Activated CD8-positive, alpha-beta memory T cell treated with anti-CD3 and anti-CD28 coated beads for 24 hours (primary cell): Measurements from ENCODE around the gene MAP7.
"Not testable (repeated sequence)": the region's sequence is repeated elsewhere in the genome, so short reads cannot be mapped to it uniquely, and the experiment has no call there.

Experiments
- DNase-seq: peaks from one replicate; pipeline ENCODE4 v3.0.0-alpha.2; 2020

Gene MAP7

DNA sequence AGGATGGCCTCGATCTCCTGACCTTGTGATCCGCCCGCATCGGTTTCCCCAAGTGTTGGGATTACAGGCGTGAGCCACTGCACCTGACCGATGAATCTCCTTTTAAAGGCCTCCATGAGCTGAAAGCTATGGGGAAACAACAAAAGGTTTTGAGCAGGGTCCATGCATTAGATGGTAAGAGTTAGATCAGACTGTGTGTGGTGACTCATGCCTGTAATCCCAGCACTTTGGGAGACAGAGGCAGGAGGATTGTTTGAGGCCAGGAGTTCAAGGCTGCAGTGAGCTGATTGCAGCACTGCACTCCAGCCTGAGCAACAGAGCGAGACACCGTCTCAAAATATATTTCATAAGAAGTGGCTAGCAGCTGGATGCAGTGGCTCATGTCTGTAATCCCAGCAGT lies 219.6 kb downstream of the MAP7 start:
- DNase-seq, result no peak

DNA sequence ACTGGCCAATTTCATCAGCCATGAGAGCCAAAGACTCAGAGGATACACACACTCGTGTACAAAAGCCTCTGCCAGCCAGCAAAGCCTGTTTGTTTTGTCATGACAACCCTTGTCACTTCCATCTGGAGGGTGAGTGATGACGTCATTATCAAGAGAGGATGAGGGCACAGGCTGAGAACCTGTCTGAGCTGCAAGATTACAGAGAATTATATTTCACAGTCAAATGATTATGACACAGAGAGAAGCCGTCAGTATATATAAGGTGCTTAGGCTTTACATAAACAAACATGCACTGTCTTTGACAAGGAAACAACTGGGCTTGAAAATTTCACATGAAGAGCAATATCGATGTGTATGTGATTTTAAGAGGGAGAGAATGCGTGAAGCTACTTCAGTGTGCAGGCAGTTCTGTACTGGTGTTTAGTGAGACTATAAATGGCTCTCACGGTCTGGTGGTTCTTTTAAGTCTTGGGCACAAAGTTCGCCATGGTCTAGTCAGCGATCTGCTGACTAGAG lies 224.1 kb downstream of the MAP7 start:
- no peak for DNase-seq

DNA sequence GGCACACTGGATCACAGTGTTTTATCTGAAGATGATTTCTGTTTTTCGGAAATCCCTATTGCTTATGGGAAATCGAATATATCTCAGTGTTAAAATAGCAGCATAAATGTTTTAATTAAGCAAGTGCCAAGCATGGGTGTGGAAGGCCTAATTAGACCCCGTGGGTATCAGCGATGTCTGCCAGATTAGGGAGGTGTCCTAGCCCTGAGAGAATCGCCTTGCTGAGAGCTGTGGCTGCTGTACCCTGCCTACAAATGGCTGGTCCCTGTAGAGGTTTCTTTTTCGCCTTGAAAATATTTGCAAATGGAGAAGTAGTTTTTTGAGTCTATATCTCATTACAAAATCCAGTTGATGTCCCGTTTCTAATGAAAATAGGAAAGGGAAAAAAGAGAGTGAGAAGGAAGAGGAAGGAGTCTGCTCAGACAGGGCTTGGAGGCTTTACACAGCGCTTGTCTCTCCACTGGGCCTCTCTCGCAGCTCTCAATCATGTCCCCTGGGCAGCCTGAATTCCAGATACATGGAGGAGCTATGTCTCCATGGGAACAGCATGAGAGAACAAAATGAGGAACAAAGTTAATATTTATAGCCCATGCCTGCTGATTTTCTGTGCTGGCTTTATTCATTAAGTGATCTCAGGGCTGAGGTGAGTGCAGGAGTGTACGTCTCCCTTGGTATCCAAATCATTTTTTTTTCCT lies 225.4 kb downstream of the MAP7 start:
- no peak for DNase-seq

DNA sequence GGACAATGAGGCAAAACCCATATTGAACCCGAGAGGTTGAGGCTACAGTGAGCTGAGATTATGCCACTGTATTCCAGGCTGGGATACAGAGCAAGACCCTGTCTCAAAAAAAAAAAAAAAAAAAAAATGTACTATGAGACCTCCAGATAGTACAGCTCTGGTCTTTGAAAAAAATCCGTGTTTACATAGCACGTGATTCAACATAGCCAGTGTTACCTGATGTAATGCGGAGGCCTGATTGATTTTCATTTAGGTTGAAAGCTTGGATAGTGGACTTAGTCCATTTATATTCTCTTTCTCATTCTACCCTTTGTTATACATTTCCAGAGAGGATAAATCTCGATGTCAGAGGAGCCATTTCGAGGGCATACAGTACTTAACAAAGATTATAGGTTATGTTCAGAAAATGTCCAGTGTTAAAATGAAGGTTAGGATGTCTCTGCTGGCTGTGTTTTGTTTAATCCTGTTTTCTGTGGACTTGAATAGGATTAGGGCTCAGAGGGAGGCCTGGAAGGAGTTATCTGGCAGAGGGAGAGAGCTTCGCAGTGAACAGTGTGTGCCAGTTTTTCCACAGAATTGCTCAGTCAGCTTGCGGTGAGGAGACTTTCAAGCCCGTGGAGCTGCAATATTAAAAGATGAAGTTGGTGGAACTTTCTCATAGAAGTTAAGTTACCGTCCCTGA lies 226.7 kb downstream of the MAP7 start:
- no peak for DNase-seq

DNA sequence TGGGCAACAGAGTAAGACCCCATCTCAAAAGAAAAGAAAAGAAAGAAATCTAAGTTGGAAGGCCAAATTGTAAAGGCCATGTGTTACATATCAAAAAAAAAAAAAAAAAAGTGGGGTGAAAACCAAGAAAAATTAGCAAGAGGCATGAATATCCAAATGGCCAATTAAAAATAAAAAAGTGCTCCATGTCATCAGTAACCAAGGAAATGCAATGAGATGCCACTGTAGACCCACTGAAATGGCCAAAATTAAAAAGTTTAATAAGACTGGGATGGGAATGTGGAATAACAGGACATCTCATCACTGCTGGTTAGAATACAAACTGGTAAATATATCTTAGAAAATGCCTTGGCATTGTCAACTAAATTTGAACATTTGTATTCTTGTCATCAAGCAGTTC lies 230.5 kb downstream of the MAP7 start:
- DNase-seq, result no peak

DNA sequence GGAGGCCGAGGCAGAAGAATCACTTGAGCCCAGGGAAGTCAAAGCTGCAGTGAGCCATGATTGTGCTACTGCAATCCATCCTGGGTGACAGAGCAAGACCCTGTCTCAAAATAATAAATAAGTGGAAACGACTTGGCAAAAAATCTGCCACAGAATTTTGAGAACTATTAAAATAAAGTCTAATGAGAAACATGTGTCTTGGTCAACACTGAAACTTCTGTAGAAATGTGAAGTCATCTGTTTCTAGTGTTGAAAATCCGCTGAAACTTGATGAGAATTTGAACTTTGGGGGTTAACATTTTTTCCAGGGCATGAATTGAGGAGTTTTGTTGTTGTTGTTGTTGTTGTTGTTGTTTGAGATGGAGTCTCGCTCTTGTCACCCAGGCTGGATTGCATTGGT lies 231.5 kb downstream of the MAP7 start:
- no peak for DNase-seq

DNA sequence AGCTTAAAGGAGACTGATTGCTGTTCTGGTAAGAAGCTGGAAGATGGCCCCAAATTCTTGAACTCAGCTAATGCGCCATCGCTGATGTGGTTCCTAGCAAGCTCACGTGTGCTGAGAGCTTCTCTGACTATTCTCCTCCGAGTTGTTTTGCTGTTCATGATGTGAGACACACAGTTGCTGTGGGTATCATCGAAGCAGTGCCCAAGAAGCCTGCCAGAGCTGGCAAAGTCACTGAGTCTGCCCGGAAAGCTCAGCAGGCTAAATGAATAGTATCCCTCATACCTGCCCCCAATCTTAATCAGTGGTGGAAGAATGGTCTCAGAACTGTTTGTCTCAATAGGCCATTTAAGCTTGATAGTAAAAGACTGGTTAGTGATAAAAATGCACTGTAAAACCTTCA lies 232.3 kb downstream of the MAP7 start:
- DNase-seq, result no peak

DNA sequence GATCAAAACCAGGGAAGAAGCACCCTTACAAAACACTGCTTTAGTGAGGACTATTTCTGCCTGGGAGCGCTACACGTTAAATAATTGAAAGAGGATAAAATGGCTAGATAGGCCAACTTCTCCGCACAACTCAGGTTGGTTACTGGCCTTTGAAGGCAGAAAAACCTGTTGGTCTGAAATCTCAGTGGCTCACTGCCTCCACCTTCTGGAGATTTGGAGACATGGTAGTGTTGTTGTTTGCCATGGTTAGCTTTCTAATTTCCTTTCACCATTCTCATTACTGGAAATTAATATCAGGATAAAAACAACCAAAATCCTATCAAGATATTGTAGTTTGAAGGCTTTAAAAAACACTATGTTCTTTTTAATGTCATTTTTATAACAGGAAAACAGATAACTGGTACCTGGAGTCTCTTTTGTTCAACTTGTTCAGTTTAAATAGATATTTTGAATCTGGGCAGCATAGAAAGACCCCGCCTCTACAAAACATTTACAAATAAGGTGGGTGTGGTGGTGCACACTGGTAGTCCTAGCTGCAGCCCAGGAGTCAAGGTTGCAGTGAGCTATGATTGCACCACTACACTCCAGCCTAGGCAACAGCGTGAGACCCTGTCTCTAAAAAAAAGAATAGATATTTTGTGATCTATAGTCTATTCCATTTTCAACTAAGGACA lies 233.1 kb downstream of the MAP7 start:
- DNase-seq, result peak; percentile 66

DNA sequence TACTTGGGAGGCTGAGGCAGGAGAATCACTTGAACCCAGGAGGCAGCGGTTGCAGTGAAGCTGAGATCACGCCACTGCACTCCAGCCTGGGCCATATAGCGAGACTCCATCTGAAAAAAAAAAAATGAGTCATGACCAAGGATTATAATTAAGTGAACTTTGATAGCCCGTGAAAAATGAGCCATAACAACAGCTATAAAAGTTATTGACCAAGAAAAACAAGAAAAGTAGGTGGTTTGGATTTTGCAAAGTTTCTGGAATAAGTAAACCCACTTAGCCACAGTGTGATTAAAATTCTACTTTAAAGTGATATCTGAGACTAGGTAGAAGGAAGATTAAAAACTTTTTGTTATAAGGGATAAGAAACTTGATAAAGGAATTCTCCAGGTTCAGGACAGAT lies 234.6 kb downstream of the MAP7 start:
- no peak for DNase-seq

DNA sequence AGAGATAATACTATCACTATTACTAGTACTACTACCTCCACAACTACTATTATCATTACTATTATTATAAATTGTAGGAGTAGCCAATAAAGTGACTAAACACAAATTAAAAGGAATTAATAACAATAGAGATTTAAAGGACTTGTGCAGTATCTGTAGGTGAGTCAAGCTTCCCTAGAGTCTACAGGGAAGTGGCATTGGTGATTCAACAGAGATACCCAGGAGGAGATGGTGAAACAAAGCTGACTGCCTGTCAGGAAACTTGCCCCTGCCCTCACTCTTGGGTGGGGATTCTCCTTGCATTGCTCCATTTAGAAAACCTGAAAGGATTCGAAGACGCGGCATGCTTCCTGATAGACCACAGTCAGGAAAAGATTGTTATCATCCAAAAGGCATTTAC lies 237.2 kb downstream of the MAP7 start:
- no peak for DNase-seq

DNA sequence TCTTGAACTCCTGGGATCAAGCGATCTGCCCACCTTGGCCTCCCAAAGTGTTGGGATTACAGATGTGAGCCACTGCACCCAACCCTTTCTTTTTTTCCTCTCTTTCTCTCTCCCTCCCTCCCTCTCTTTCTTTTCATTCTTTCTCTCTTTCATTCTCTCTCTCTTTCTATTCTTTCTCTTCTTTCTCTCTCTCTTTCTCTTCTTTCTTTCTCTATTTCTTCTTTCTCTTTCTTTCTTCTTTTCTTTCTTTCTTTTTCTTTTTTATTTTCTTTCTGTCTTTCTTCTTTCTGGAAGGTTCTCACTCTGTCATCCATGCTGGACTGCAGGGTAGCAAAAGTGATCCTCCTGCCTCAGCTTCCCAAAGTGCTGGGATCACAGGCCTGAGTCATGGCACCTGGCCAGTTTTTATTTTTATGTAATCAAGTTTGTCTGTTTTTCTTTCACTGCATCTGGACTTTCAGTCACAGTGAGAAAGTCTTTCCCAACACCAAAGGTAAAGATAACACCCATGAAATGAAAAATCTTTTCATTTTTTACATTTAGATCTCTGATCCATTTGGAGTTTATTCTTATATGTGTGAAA lies 240.4 kb downstream of the MAP7 start:
- DNase-seq, result no peak

DNA sequence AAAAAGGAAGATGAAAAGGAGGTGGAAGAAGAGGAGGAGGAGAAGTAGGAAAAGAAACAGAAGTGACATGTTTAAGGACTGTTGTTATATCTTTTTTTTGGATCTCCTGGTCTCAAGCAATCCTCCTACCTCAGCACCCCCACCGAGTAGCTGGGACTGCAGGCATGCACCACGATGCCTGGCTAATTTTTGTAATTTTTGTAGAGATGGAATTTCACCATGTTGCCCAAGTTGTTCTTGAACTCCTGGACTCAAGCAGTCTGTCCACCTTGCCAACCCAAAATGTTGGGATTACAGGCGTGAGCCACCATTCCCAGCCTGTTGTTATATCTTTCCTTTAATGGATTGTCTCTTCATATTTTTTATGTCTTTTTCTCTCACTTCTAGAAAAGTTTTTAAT lies 241.1 kb downstream of the MAP7 start:
- DNase-seq, result no peak

DNA sequence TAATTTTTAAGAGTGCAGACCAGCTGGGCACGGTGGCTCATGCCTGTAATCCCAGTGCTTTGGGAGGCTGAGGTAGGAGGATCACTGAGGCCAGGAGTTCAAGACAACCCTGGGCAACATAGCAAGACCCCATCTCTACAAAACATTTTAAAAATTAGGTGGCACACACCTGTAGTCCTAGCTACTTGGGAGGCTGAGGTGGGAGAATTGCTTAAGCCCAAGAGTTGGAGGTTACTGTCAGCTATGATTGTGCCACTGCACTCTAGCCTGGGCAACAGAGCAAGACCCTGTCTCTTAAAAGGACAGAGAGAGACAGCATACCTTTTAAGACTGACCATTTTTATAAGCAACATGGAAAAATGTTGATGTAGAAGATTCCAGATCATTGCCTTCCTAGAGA lies 241.8 kb downstream of the MAP7 start:
- DNase-seq, result not testable (repeated sequence)

DNA sequence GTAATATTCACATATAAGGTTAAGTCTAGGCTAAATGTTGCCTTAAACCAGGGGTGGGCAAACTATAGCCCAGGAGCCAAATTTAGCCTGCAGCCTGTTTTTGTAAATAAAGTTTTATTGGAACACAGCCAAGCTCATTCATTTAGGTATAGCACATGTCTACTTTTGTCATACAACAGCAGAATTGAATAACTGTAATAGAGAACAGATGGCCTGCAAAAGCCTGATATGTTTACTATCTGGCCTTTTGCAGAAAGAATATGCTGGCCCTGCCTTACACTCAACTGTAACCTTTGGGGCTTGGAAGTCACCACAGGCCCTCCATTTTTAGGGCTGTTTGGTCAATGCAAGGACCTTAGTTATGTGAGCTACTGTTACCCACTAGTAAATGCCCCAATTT lies 242.9 kb downstream of the MAP7 start:
- DNase-seq, result no peak

DNA sequence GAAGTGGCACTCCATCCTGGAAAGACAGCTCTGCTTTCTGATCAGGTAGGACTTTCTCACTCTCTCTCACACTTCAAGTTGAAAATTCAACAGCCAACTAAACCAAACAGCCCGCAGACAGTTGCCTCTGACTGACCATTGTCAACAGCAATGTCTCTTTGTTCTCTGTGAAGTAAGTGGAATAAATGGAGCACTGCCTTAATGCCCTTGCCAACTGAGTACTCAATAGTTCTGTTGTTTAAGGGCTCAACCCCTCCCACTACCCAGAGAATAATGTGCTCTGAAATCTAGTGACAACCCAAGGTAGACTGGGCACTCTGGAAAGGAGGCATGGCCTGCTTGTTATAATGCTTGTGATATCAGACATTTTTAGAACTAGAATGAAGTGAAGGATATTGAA lies 243.8 kb downstream of the MAP7 start:
- DNase-seq, result no peak

DNA sequence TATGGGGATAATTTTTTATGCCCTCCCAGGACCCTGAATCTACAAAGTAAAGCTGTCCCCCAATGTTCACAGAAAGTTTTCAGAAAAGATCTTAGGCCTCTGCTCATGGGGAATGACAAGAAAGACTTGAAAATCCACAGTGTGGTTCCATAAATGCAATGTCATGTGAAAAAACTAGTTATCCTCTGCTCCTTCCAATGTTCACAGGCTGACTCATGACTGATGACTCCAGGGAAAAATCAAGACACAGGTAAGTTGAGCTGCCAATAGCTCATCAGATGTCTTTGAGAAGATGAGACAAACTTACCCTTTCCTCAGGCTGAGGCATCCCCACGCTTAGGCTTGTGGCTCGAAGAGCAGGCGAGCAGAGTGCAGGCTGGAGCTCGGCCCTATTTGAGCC lies 245.8 kb downstream of the MAP7 start:
- no peak for DNase-seq

DNA sequence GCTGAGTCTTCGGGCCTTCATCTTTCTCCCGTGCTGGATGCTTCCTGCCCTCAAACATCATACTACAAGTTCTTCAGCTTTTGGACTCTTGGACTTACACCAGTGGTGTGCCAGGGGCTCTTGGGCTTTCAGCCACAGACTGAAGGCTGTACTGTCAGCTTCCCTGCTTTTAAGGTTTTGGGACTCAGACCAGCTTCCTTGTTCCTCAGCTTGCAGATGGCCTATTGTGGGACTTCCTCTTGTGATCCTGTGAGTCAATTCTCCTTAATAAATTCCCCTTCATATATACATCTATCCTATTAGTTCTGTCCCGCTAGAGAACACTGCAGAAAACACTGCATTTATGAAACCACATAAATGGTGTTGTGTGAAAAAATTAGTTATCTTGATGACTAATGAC lies 246.7 kb downstream of the MAP7 start:
- DNase-seq, result no peak

DNA sequence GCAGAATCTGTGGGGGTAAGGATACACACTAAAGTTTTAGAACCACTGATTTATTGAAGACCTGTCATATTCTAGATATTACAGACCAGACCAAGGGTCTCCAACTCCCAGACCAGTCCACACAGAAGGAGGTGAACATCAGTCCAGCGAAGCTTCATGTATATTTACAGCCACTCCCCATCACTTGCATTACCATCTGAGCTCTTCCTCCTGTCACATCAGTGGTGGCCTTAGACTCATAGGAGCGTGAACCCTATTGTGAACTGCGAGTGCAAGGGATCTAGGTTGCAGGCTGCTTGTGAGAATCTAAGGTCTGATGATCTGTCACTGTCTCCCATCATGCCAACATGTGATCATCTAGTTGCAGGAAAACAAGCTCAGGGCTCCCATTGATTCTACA lies 255.6 kb downstream of the MAP7 start:
- no peak for DNase-seq
